Left hindlimb (tissue), 1 donor: Measurements from ENCODE around the gene GFI1B.
A peak's percentile ranks its signal among the peaks of the same experiment; 100 is the strongest.
"Not testable (repeated sequence)": the region's sequence is repeated elsewhere in the genome, so short reads cannot be mapped to it uniquely, and the experiment has no call there.

Source experiments
- DNase-seq: peaks from one replicate; pipeline ENCODE4 v3.0.0-alpha.2; 2018

Gene GFI1B

DNA sequence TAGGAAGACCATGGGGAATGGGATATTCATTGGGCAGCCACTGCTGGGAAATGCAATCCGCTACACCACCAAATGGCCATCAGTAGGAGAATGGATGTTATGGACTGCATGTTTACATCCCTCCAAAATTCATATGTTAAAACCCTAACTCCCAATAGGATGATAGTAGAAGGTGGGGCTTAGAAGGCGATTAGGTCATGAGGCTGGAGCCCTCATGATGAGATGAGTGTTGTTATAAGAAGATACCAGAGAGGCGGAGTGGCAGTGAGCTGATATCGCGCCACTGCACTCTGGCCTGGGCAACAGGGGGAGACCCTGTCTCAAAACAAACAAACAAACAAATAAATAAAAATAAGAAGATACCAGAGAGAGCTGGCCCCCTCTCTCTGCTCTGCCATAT lies 36.2 kb downstream of the GFI1B start:
- no peak for DNase-seq

- no peak for DNase-seq
Observed at GRCh38 chr9:133023117-133023890, 44.8 kb downstream of the GFI1B start.

- no peak for DNase-seq
Observed at GRCh38 chr9:133026426-133026825, 47.9 kb downstream of the GFI1B start.

DNA sequence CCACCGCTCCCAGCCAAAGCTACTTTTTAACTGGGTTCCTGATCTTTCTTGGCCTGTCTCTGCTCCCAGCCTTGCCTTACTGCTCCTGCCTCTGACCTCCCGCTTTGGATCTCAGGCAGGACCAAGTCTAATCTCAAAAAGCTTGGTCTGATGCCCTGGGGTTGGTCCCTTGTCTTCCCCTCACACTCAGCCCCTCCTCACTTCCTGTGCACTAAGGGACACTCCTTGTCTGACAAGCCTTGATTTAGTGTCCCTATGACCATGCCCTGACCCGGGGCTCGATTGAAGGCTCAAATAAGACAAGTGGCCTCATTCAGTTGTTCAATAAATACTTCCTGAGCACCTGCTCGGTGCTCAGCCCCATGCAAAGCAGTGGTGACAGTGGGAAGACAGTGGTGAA lies 48.6 kb downstream of the GFI1B start:
- no peak for DNase-seq

- no peak for DNase-seq
Observed at GRCh38 chr9:133028221-133028620, 49.7 kb downstream of the GFI1B start.

DNA sequence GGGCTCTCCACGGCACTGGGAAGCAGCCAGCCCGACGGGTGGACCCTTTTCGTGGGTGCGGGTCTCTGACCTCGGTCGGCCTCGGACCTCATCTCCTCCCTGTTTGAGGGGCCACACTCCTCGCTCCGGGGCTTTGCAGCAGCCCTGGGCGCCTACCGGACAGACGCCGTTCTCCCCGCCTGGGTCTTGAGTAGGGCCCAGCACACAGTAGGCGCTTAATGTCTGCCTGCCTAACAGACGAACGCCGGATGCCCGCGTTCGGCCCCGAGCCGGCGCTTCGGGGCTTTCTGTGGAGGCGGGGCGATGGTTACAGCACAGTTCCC lies 51.5 kb downstream of the GFI1B start:
- no peak for DNase-seq

DNA sequence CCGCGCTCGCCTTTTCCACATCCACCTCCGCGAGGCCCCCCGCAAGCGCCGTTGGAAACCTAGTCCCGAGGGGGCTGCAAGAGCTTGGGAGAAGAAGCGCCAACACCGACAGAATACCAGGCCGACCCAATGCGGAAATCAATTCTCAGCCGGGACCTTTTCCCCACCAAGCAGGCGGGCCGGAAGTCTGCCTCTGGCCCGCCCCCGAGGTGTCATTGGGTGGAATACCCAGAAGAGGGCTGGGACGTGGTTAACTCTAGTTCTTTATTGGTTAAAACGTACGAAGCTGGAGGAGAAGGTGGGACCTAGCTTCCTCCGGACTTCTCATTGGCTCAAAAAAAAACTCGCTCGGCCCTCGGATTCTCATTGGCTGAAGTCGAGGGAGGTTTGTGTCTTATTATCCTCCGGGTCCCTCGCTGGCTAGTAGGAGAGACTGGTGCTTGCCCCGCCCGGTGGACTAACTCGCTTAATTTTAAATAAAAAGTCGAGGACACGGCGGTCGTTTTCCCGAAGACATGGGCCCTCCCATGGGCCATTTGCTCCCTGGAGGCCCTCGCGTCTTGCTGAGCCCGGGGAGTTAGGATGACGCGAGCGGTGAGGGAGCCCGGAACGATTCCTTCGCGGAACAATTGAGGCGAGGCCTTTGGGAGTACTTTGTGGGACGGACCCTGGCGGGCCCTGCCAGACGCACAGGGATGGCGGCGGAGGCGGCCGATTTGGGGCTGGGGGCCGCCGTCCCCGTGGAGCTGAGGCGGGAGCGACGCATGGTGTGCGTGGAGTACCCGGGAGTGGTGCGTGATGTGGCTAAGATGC lies 52.0 kb downstream of the GFI1B start, which contains the start of gene GTF3C5:
Gene GTF3C5, plus strand, starts transcription at position 681 of the 813 bp plus-strand sequence. Its CDS starts 15 bp downstream, at position 696.
- peak; percentile 95 for DNase-seq

DNA sequence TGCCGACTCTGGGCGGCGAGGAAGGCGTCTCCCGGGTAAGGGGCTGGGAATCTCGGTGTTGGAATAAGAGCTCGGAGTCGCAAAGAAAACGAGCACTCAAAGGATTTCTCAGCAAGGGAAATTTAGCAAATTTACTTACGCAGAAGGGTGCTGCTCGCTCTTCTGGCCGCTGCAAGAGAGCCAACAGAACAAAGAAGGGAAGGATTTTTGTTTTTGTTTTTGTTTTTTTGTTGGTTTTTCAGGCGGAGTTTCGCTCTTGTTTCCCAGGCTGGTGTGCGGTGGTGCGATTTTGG lies 52.6 kb downstream of the GFI1B start:
- no peak for DNase-seq

GRCh38 chr9:133031496-133031911 lies 53.0 kb downstream of the GFI1B start:
- DNase-seq: no peak

DNA sequence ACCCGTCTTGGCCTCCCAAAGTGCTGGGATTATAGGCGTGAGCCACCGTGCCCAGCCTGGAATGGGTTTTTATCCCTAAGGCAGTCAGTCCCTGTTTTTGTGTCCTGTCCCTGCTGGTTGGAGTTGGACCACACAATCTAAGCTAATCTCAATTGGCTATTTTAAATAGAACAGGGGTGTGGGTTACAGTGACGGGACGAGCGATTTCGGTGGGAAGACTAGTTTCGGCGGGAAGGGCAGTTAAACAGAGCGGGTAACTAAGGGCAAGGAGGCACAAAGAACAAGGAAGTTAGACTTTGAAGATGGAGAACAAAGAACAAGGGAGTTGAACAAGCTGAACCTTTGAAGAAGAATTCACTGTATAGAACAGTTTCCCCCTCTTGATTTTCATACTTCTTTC lies 53.7 kb downstream of the GFI1B start:
- no peak for DNase-seq

DNA sequence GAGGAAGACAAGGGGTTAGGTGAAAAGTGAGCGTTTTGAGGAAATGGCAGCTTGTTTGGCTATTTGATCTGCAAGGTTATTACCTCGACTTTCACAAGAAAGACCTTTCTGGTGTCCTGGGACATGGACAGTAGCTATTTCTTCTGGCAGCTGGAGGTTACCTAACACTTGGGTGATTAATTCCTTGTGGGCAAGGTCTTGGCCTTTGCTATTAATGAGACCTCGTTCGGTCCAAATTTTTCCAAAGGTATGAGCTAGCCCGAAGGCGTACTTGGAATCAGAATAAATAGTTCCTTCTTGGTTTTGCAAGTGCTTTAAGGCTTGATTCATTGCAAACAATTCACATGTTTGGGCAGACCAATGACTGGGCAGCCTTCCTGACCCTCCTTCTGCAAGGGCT lies 57.2 kb downstream of the GFI1B start:
- DNase-seq: no peak

DNA sequence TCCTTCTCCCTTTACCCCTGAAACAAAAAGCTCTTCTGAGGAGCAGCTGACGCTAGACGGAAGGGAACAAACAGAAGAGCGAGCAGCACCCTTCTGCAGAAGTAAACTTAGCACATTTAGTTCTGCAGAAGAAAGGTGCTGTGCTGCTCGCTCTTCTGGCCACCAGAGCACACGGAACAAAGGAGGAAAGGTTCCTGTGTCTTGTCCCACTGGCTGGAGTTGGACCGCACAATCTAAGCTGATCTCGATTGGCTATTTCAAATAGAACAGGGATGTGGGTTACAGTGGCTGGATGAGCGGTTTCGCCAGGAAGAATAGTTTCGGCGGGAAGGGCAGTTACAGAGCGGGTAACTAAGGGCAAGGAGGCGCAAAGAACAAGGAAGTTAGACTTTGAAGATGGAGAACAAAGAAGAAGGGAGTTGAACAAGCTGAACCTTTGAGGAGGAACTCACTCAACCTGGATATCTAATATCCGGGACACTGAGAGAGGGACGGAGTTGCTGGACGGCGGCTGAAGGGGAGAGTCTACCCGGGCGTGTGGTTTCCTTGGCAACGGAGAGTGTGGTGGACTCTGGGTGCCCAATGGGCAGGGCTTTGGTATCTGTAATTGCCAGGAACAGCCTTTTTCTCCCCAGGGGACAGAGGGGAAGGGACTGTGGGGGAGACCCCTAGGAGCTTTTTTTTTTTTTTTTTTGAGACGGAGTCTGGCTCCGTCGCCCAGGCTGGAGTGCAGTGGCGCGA lies 59.5 kb downstream of the GFI1B start:
- DNase-seq: no peak

DNA sequence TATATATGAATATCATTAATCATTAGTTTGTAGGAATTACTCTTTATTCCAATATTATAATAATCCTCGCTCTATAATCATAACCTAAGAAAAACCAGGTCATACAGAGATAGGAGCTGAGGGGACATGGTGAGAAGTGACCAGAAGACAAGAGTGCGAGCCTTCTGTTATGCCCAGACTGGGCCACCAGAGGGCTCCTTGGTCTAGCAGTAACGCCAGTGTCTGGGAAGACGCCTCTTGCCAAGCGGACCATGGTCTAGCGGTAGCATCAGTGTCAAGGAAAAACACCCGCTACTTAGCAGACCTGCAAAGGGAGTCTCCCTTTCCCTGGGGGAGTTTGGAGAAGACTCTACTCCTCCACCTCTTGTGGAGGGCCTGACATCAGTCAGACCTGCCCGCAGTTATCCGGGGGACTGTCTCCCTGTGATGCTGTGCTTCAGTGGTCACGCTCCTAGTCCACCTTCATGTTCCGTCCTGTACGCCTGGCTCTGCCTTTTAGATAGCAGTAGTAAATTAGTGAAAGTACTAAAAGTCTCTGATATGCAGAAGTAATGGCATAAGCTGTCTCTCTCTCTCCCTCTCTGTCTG lies 62.5 kb downstream of the GFI1B start:
- not testable (repeated sequence) for DNase-seq
